GM19463 (cell line): ENCODE data around the gene OTOP3.
"Not testable (repeated sequence)": the region's sequence is repeated elsewhere in the genome, so short reads cannot be mapped to it uniquely, and the experiment has no call there.

Experiments
- ATAC-seq: cut with Tn5 transposase; IDR thresholded peaks from one replicate; pipeline ENCODE4 v1.9.1; 2021; ENCODE audit warnings: mild to moderate bottlenecking, moderate library complexity; ENCODE audit not compliant: unreplicated experiment

Gene OTOP3

DNA sequence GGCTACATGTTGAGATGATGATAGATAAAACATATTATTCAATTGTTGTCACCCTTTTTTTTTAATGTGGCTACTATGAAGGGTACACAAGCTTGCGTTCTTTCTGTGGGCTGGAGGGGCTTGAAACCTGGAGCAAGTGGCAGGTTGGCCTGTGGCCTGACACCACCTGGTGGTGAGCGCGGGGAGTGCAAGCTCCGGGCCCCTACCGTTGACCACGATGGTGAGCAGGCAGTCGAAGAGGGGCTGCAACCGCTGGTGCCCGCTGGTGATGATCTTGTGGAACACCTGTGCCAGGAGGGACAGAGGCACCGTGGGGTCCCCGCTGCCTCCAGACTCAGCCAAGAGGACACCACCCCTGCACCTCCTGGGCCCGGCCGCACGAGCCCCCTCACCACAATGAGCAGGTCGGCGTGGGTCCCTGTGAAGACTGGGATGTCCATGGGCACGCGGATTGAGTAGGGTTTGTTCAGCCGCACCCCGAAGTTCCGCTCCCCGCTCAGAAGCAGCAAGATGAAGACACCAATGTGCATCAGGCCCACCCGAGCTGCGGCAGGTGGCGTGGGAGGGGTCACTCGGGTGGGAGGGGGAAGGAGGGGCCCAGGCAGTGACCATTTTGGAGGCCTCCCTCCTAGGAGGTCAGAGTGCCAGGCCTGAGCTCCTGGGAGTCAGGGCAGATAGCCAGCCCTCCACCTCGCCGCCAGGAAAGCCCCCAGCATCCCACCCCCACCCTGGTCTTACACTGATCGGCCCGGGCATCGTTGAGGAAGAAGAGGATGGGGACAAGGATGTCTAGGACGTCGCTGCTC, 22.4 kb downstream of the OTOP3 start:
- ATAC-seq: no peak

DNA sequence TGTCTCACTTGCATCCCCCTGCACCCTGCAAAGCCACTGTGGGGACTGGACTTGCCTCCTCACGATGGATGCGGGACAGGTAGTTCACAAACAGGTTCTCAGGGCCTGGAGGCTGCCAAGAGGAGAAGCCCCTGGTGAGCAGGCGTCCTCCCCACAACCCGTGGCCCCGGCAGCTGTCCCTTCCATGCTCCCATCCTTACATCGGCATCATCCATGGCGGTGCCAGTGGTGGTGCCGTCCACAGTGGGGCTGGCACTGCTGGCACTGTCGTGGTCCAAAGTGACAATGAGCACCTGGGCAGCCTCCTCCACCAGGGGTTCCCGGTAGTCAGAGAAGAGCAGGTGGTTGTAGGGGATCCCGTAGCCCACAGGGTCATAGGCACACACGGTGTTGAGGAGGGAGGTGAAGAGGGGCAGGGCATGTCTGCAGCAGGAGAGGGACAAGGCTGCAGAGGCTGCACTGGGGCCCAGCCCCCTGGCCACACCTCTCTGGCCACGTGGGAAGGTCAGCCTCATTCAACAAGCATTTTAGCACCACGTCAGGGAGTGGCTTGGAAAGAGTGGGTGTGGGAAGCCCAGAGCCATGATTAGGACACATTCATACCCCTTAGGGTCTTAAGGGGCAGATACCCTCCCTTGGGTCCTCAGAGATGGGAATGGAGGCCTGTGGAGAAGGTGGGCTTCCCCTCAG, 24.3 kb downstream of the OTOP3 start:
- ATAC-seq: no peak

DNA sequence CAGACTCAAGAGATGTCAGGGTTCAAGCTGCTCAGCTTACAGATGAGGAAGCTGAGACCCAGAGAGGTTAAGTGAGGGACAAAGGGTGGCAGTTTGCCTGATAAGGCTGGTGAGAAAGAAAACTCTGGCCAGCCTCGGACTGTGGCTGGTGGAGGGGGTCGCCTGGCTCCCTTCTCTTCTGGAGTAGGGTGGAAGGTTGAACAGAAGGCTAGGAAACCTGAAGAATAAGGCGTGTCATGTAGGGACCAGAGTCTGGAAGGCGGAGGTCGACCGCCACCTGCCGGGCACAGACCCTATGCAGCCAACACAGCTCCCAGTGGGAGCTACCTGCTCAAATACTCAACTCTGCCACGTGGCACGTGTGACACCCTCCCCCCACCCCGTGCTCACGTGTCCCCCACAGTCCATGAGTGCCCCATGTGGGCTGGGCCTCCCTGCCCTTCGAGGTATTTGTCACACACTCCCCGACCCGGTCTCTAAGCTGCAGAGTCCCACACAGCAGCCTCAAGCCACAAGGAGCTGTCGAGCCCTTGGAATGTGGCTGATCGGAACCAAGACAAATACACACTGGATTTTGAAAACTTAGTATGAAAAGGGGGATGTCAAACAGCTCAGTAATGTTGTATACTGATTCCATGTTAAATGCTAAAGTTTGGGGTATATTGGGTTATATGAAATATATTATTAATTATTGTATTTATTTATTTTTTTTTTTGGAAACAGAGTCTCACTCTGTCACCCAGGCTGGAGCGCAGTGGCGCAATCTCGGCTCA, 25.1 kb downstream of the OTOP3 start:
- no peak for ATAC-seq

DNA sequence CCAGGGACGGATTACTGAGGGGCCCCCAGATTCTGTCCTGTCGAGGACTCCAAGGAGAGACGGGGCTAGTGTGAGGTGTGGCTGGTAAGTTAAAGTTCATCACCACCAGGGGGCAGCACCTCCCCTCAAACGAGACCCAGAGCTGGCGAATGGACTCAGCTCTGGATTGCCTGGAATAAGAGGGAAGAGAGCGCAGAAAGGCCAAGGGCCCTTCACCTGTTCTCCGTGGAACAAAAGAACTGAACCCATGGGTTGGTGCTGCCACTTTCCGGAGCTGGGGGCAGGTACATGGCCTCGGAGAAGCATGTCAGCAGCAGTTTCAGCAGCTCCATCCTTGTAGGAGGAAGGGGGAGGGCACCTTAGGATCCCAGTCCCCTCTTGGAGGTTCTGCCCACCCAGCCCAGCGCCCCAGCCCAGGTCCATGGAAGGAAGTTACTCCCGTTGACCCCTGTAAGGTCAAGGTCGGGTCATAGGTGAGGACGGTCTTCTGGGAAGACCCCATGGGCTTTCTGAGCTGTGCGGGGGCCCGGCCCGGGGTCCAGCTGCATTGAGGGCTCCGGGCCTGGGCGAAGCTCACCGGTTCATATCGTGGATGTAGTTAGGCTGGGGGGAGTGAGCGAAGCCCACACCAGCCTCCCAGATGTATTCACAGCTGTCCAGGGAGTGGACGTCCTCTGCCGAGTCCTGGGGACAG, 26.1 kb downstream of the OTOP3 start:
- no peak for ATAC-seq

DNA sequence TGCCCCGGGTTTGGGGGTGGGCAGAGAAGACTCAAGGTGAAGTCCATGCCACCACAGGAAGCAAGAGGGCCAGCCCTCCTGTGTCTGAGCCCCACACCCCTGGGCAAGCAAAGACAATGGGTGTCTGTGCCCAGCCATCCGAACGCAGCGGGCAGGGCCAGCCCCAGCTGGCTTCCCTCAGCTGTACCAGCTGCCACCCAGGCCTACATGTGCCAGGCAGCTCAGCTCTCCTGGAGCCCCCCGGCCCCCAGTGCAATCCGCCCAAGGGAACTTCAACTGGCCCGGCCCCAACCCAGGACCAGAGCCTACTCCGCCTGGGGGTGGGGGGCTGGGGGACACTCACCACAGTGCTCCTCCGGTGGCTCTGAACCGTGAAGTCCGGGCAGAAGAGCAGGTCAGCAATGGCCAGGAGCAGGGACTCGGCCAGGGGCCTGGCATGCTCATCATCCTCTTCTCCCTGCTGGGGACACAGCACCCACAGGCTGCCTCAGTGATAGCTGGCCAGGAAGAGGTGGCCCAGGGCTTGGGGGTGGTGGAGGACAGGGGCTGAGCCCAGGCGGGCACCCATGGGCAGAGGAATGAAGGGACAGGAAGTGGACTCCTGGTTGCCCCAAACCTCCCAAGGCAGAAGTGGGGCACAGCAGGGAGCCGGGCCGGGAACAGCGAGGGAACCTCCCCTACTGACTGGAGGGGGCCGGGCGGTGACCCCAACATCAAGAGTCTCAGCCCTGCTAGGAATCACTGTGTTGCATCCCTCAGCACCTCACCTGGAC, 27.1 kb downstream of the OTOP3 start:
- no peak for ATAC-seq

DNA sequence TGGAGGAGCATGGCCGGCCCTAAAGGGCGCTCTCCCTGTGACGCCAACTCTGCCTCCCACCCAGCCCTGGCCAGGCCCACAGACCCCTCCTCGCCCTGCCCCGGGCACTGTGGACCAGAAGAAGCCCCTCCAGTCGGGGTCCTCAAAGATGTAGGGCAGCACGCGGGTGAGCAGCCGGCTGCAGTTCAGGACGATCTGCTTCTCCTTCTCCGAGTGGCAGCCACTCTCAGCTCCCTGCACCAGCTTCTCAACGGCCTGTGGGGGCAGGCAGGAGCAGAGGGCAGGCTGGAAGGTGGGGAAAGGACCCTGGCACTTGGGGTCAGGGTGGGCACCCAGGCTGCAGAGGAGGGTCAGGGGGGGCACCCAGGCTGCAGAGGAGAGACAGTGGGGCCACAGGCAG, 28.0 kb downstream of the OTOP3 start:
- no peak for ATAC-seq

DNA sequence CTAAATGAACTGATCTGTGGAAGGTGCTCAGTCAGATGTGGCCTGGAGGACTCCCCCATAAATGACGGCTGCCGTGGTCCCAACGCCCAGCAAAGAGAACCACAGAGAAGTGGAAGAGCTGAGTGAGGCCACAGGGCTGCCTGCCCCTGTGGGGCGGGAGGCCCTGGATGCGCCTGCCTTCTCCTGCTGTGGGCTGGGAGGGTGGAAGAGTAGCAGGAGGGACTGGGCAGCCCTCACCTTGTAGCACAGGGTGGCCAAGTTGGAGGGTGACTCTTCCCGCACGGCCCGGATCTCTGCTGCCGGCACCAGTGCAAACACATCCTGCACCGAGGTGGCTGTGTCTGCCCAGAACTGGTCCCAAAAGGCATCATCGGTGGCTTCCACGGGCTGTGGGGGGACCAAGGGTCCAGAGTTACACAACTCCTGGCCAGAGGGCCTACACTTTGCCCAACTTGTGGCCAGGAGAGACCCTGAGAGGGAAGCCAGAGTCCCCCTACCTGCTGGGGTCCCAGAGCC, 28.6 kb downstream of the OTOP3 start:
- no peak for ATAC-seq

DNA sequence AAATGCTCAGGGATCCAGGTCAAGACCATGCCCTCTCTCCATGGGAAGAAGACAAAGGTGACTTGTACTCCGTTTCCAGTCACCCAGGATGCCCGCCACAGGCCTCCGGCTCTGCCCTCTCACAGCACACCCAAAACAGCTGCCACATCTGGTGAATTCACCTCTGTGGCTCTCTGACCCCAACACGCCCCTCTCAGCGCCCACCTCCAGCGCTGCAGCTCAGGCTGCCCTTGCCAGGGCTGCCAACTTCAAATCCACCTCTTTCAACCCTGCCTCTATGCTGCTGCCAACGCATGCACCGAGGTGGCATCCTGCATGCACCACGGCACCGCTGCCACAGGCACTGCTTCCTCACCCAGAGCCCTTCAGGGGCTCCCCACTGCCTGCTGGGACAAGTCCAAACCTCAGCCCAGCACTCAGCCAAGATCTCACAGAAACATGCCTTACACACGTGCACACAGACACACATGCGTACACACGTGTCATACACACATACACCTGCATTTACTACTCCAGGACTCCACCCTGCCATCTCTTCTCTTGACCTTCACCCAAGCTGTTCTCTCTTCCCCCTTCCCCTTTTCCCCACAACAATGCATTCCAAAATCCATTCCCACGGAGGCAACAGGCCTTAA, 29.4 kb downstream of the OTOP3 start:
- ATAC-seq: no peak

DNA sequence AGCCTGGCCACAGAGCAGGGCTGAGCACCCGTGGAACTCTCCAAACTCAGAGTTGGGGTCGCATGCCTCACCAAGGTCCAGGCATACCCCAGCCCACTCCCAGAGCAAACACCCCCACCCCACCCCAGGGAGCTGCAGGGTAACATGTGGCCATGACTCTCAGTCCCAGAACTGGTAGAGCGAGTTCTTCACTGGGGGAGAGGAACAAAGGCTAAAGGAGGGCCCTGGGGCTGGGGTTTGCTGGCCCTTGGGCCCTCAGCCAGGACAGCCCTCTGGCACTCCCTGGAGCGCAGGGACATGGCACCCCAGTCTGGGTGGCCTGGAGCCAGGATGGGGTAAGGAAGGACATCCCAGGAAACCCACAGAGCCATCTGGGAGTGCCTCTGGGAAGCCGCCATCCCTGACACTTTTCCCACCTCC, 32.7 kb downstream of the OTOP3 start:
- no peak for ATAC-seq

DNA sequence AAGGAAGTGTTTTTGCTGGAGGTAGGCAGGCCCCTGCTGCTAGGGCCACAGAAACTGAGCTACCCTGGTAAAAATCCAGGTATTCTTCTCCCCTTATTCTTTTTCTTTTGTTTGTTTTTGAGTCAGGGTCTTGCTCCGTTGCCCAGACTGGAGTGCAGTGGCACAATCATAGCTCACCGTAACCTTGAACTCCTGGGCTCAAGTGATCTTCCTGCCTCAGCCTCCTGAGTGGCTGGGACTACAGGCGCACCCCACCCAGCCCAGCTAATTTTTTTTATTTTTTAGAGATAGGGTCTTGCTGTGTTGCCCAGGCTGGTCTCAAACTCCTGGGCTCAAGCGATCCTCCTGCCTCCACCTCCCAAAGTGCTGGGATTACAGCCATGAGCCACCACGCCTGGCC, 33.8 kb downstream of the OTOP3 start:
- ATAC-seq: not testable (repeated sequence)

DNA sequence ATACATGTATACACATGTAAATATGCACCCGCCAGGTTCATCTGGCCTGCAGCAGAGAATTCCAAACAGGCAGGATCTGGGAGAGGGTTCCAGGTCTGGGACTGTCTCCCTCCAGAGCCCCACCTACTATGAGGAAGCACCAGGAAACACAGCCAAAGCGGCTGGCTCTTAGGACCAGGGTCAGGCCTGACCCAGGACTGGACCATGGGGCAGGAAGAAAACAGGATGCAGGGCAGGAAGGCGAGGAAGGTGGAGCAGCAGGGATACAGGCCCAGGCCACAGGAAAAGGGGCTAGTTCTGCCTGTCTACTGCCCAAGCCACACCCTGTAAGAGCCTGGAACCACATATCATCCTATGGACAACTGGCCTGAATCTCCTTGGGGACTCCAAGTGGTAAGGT, 34.7 kb downstream of the OTOP3 start:
- no peak for ATAC-seq

DNA sequence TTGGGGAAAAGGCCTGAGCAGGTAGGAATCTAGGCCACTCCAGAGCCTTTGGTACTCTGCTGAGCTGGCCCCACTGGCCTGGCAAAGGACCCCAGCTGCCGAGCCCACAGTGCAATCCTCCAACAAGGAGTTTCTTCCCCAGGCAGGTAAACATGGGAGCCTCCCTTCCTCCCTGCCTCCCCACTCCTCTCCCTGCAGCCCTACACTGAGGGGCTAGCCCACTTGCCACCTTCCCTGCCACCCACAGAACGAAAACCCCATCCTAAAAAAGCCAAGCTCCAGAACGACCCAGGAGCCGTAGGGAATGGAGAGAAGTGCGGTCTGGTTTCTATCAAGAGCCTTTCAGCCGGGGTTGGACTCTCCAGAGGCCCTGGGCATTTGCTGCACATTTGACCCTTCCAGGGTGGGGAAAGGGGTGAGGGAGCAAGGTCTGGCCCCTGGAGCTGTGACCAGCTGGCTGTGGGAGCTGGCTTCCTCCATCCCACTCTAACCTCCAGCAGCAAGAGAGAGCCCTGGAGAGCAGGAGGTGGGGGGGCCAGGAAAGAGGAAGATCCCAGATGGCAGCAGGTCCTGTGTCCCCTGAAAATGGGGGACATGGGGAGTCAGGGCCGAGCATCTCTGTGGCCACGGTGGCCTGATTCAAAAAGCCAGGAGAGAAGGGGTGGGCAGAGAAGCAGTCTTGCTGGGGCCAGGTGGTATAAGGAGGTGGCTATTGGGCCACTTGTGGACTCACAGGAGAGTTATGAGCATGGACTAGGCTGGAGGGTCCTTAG, 35.6 kb downstream of the OTOP3 start:
- no peak for ATAC-seq

DNA sequence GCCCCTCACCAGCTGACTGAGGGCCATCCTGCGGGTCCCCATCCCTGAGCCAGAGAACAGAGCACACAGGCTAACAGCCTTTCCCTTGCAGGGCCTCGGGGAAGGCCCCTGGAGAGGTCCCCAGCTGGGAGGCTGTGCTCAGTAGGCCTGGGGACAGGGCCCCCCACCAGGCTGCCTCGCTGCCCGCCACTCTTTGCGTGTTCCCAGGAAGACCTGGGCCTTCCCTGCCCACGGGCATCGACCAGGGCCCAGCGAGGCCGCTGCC, 36.1 kb downstream of the OTOP3 start:
- no peak for ATAC-seq

DNA sequence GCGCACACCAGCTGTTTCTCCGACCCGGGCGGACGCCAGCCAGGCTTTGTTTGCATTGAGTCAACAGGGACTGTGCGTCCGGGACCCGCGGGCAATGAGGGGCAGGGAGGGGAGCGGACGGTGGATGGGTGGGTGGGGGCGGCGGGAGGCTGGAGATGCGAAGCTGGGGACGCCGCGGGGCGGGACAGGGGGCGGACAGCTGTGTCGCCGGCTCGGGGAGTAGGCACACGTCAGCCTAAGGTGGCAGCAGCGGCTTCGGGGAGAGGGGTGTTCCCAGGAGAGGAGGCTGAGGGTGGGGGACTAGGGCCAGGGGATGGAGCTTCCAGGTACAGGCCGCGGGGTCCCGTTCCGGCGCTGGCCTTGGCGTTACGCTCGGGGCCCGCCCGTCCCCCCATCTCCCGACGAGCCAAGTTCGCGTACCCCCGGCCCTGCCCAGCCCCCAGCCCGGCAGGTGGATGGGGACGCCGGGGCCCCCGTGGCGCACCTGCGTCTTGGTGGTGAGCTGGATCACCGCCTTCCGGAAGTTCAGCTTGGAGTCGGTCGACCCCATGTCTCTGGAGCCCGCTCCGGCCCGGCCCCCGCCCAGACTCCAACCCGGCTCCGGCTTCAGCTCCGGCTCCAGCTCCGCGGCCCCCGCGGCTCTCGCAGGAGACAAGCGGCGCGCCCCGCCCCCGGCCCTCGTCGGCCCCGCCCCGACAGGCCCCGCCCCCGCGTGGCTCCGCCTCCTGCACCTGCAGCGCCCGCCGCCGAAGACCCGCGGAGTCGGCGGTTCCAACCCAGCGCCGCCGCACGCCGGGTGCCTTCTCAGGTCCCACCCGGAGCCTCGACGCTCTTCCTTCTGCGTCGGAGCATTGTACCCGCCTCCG, 36.6 kb downstream of the OTOP3 start, which contains the start of gene HID1:
HID1 (minus strand) TSS at position 653 of the 866 bp plus-strand sequence; CDS start at position 550, 103 bp downstream.
- no peak for ATAC-seq

DNA sequence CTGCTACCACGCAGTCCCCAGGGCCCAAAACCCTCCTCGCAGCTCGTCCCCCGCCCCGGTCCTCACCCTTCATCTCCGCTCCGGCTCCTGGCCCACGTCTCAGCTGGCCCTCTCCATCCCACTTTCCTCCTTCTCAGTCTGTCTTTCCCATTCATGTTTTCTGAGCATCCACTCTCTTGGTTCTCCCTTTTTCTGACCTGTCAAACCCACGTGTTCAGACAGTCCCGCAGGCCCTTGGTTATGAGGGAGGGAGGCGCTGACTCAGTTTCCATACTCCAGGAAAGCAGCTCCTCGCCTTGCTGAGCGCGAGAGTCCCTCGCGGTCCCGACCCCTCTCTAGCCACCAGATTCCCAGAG, 37.3 kb downstream of the OTOP3 start:
- no peak for ATAC-seq

DNA sequence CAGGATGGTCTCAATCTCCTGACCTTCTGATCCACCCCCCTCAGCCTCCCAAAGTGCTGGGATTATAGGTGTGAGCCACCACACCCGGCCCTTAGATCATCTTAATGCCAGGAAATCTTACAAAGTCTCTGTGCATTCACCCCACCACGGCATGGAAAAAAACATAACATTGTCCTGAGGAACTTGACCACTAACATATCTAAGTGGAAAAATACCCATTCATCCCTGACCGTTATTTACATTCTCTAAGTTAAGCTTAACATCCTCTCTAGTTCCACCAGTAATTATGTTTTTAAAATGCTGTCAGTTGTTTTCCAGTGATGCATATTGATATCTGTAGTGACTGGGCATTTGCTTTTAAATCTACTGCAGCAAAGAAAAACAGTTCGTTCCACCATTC, 40.2 kb downstream of the OTOP3 start:
- no peak for ATAC-seq

DNA sequence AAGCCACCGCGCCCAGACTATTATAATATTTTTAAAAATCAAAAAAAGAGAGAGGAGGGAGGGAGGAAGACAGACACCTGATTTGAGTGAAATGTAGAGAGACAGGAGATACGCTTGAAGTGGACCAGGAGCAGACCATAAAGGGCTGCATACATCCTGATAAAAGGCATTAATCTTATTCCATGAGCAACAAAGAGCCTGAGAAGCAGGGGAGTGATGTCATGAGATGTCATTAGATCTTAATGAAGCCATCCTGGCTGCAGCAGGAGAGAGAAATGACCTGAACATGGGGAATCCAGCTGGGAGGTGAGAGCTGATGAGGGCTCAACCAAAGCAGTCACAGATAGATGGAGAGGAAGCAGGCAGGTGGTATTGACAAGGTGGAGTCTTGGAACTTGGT, 42.1 kb downstream of the OTOP3 start:
- no peak for ATAC-seq

DNA sequence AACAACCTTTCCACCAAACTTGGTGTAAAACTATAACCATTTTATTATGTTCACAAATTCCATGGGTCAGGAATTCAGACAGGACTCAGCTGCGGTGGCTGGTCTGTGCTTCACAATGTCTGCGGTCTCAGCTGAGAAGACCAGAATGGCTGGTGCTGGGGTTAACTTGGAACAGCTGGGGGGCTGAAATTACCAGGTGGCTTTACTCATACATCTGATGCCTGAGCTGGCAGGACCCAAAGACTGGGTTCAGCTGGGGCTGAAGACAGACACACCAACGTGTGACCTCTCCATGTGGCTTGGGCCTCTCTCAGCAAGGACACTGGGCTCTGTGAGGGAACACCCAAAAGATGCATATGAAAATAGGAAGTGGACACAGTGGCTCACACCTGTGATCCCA, 42.5 kb downstream of the OTOP3 start:
- no peak for ATAC-seq
